HCT116 (cell line): ENCODE data around the gene ADGRL3. TPM values are rescaled to one million over a fixed set of nuclear protein-coding genes. Genes with fewer than 3 reads are reported as not detected.

Source experiments
- ATAC-seq: fragments of 200-7000 bp; cut with Tn5 transposase; 2 replicates; pipeline ENCODE4 v1.9.1; 2020; ENCODE audit warnings: mild to moderate bottlenecking, moderate library complexity
- BruUV-seq: library from RNA; stranded (reverse); fragments of 400-500 nt; replicated peaks from 2 replicates; lab custom pipeline; 2021; lab: Mats Ljungman, UMichigan
- CTCF ChIA-PET: fragments of 300-600 bp; sonication (Branson Sonifier 250); formaldehyde crosslinking; loops from one replicate; lab custom pipeline; 2021; ENCODE audit warnings: antibody characterized with exemption; lab: Charles Lee
- POLR2A ChIA-PET: fragments of 300-600, 350-600 bp; sonication (Branson Sonifier 250); formaldehyde crosslinking; loops from one replicate; lab custom pipeline; 2021; ENCODE audit warnings: antibody characterized with exemption; lab: Charles Lee
- RAD21 ChIA-PET, 2 experiments: fragments of 300-600 bp; sonication (Branson Sonifier 250); formaldehyde crosslinking; loops; one replicate each; lab custom pipeline; 2023; ENCODE audit warnings: low total read pairs in 2 of 2; ENCODE audit not compliant: uncharacterized antibody in 2 of 2, unreplicated experiment in 2 of 2, low non-redundant PET in 1 of 2; lab: Charles Lee
- DNase-seq: peaks from one replicate; pipeline ENCODE4 v3.0.0-alpha.2; 2010; ENCODE audit warnings: low read depth, low spot score
- H2AFZ ChIP-seq: fragments of 200-600 bp; shearing (Covaris generic), sonication (generic); 2 replicates; pipeline ENCODE4 v1.6.1; 2017; ENCODE audit warnings: low read depth, mixed run types, mixed read lengths, antibody characterized with exemption, low read length; ENCODE audit not compliant: poor library complexity, severe bottlenecking
- H3K27ac ChIP-seq: 2 replicates; pipeline ENCODE4 v1.5.1; 2012; ENCODE audit warnings: low read depth, low read length
- H3K27me3 ChIP-seq: fragments of 200-600 bp; sonication (generic); 2 replicates; pipeline ENCODE4 v1.6.1; 2016; ENCODE audit warnings: mixed run types, low read length, mixed read lengths; ENCODE audit not compliant: insufficient read depth
- H3K36me3 ChIP-seq, 2 experiments: fragments of 200-500 bp in 1 of 2; fragments of 200-600 bp in 1 of 2; sonication (Bioruptor generic) in 1 of 2; sonication (generic) in 1 of 2; 2 replicates each; pipeline versions ENCODE4 v1.5.1 to v1.6.1; 2014 to 2016; ENCODE audit warnings: low read length in 2 of 2, inconsistent platforms in 1 of 2, mixed read lengths in 1 of 2, mixed run types in 1 of 2; ENCODE audit not compliant: insufficient read depth in 2 of 2, control insufficient read depth in 1 of 2
- H3K4me1 ChIP-seq, 2 experiments: fragments of 200-600 bp in 1 of 2; sonication (generic) in 1 of 2; 2 replicates each; pipeline versions ENCODE4 v1.5.1 to v1.6.1; 2012 to 2017; ENCODE audit warnings: low read length in 2 of 2, inconsistent platforms in 1 of 2, mild to moderate bottlenecking in 1 of 2, mixed read lengths in 1 of 2, mixed run types in 1 of 2, moderate library complexity in 1 of 2; ENCODE audit not compliant: insufficient read depth in 2 of 2, control insufficient read depth in 1 of 2
- H3K4me2 ChIP-seq: fragments of 200-600 bp; sonication (generic); 2 replicates; pipeline ENCODE4 v1.6.1; 2017; ENCODE audit warnings: mixed run types, low read length, mixed read lengths
- H3K4me3 ChIP-seq, 2 experiments: fragments of 200-600 bp in 1 of 2; sonication (generic) in 1 of 2; replicated peaks in 1 of 2; 2 replicates each; pipeline ENCODE4 v1.5.1; 2011 to 2016; ENCODE audit warnings: low read length in 2 of 2, control low read depth in 1 of 2, low read depth in 1 of 2, mild to moderate bottlenecking in 1 of 2, mixed read lengths in 1 of 2, mixed run types in 1 of 2
- H3K79me2 ChIP-seq: fragments of 200-600 bp; sonication (generic); 2 replicates; pipeline ENCODE4 v1.6.1; 2017; ENCODE audit warnings: mild to moderate bottlenecking, mixed run types, low read length, moderate library complexity, mixed read lengths; ENCODE audit not compliant: insufficient read depth
- H3K9ac ChIP-seq: fragments of 200-600 bp; sonication (generic); 2 replicates; pipeline ENCODE4 v1.6.1; 2016; ENCODE audit warnings: low read length, mixed read lengths
- H3K9me2 ChIP-seq: fragments of 200-600 bp; sonication (generic), shearing (Covaris generic); 2 replicates; pipeline ENCODE4 v1.6.1; 2017; ENCODE audit warnings: mixed run types, mild to moderate bottlenecking, moderate library complexity; ENCODE audit not compliant: insufficient read depth
- H3K9me3 ChIP-seq, 2 experiments: fragments of 200-500 bp in 1 of 2; fragments of 200-600 bp in 1 of 2; sonication (Bioruptor generic) in 1 of 2; sonication (generic) in 1 of 2; 2 replicates each; pipeline ENCODE4 v1.6.1; 2014 to 2017; ENCODE audit warnings: low read length in 2 of 2, mixed read lengths in 2 of 2, inconsistent platforms in 1 of 2, low read depth in 1 of 2, mild to moderate bottlenecking in 1 of 2, mixed run types in 1 of 2, moderate library complexity in 1 of 2; ENCODE audit not compliant: control insufficient read depth in 1 of 2, insufficient read depth in 1 of 2
- H4K20me1 ChIP-seq: fragments of 200-600 bp; sonication (generic), shearing (Covaris generic); 2 replicates; pipeline ENCODE4 v1.6.1; 2017; ENCODE audit warnings: mixed run types, mild to moderate bottlenecking, moderate library complexity; ENCODE audit not compliant: insufficient read depth
- ATF3 ChIP-seq: IDR thresholded peaks from 2 replicates; pipeline ENCODE4 v1.6.1; 2012
- CEBPB ChIP-seq: IDR thresholded peaks from 2 replicates; pipeline ENCODE4 v1.6.1; 2012; ENCODE audit warnings: low read depth
- CTCF ChIP-seq, 3 experiments: fragments of 200-600 bp in 1 of 3; sonication (generic) in 1 of 3; IDR thresholded peaks in 2 of 3; conservative IDR thresholded peaks in 1 of 3; 2 replicates each; pipeline ENCODE4 v1.5.1; 2012 to 2017; ENCODE audit warnings: low read depth in 2 of 3, low read length in 2 of 3, antibody characterized with exemption in 1 of 3, borderline replicate concordance in 1 of 3, control low read depth in 1 of 3, mild to moderate bottlenecking in 1 of 3, mixed read lengths in 1 of 3, mixed run types in 1 of 3, moderate library complexity in 1 of 3; ENCODE audit not compliant: insufficient read depth in 1 of 3
- EGR1 ChIP-seq: IDR thresholded peaks from 2 replicates; pipeline ENCODE4 v1.6.1; 2012; ENCODE audit warnings: low read depth
- EZH2 ChIP-seq: fragments of 200-600 bp; sonication (generic); IDR thresholded peaks from 2 replicates; pipeline ENCODE4 v1.6.1; 2017; ENCODE audit warnings: antibody characterized with exemption, mixed run types
- FOSL1 ChIP-seq: IDR thresholded peaks from 2 replicates; pipeline ENCODE4 v1.6.1; 2012; ENCODE audit warnings: low read depth
- JUND ChIP-seq: IDR thresholded peaks from 2 replicates; pipeline ENCODE4 v1.6.1; 2012
- POLR2A ChIP-seq: IDR thresholded peaks from 2 replicates; pipeline ENCODE4 v1.7.0; 2011; ENCODE audit warnings: borderline replicate concordance; ENCODE audit not compliant: insufficient read depth, insufficient read length; ENCODE audit errors: extremely low read depth
- POLR2AphosphoS5 ChIP-seq: IDR thresholded peaks from 2 replicates; pipeline ENCODE4 v1.6.1; 2011; ENCODE audit warnings: mild to moderate bottlenecking, low read depth, low read length, moderate library complexity
- RAD21 ChIP-seq: IDR thresholded peaks from 2 replicates; pipeline ENCODE4 v1.6.1; 2012; ENCODE audit warnings: low read depth, mild to moderate bottlenecking
- SP1 ChIP-seq: IDR thresholded peaks from 2 replicates; pipeline ENCODE4 v1.6.1; 2012; ENCODE audit warnings: low read depth
- ZBTB33 ChIP-seq: IDR thresholded peaks from 2 replicates; pipeline ENCODE4 v1.6.1; 2011; ENCODE audit warnings: mild to moderate bottlenecking, low read length, moderate library complexity; ENCODE audit not compliant: insufficient replicate concordance; ENCODE audit errors: extremely low read depth
- ZFX ChIP-seq: fragments of 450-650 bp; IDR thresholded peaks from 2 replicates; pipeline ENCODE4 v1.6.1; 2017
- ZNF274 ChIP-seq: fragments of 200-500 bp; sonication (Bioruptor generic); IDR thresholded peaks from 2 replicates; pipeline ENCODE4 v1.6.1; 2014; ENCODE audit warnings: mild to moderate bottlenecking, low read depth, low read length, inconsistent platforms
- intact Hi-C: fragments of 100-400 bp; cut with micrococcal nuclease; formaldehyde crosslinking; loops from 2 replicates; pipeline ENCODE4 v1.10.0; 2022
- total RNA-seq: library from RNA; stranded (reverse); gene quantifications from one replicate; pipeline ENCODE4 v1.2.1, GENCODE V29; 2021; ENCODE audit not compliant: unreplicated experiment

ADGRL3 gene
- total RNA-seq, 1 experiment from 2014 or later, result not detected

- TF ChIP-seq CEBPB, result no peak
- TF ChIP-seq EGR1, result no peak
- no peak for TF ChIP-seq POLR2AphosphoS5
- no peak for TF ChIP-seq RAD21
- TF ChIP-seq, all 23 proteins: peak for 0
Measured at GRCh38 chr4:61923179-61923578, 723.1 kb downstream of the ADGRL3 start (continued).

- no peak overlapping the region for H3K9ac ChIP-seq
- no peak overlapping the region for H2AFZ ChIP-seq
- no peaks in the 10 kb centered on the region for H3K9me2 ChIP-seq
- H3K27ac ChIP-seq, result no peak overlapping the region
- CTCF ChIA-PET, result no interaction called here
- H3K36me3 ChIP-seq, result no peaks in the 10 kb centered on the region
- RAD21 ChIA-PET, result no interaction called here
- ATAC-seq, result no peak
- no peaks in the 10 kb centered on the region for H3K79me2 ChIP-seq
- no peak overlapping the region for H3K4me2 ChIP-seq
- no peak for TF ChIP-seq FOSL1
- TF ChIP-seq CTCF (IDR thresholded peaks at IDR 0.05 in 2 of 3, conservative IDR thresholded peaks at IDR 0.05 in 1 of 3; ENCODE audit: borderline replicate concordance in 1 of 3, insufficient read depth in 1 of 3, low read depth in 2 of 3, low read length in 2 of 3), result no peak
- no peak for TF ChIP-seq ZNF274
- TF ChIP-seq POLR2A, result no peak
- no peak for TF ChIP-seq SP1
- TF ChIP-seq CEBPB, result no peak
- TF ChIP-seq EZH2, result no peak
- no peak for TF ChIP-seq ATF3
- no peak for TF ChIP-seq ZBTB33
- TF ChIP-seq JUND, result no peak
- no peak for TF ChIP-seq ZFX
- TF ChIP-seq, all 23 proteins: peak for 0
- Histone ChIP-seq H3K9me3 (peaks cover 13 to 25% of the 10 kb centered on the region in 2 experiments; a peak in 3 of 4 replicates), H3K27me3 (no peaks in the 10 kb centered on the region), H3K4me1 (no peaks in the 10 kb centered on the region), H3K4me3 (no peak overlapping the region), H4K20me1 (no peaks in the 10 kb centered on the region)
- intact Hi-C loops, result no loop called here
- no TSS peak for BruUV-seq
- POLR2A ChIA-PET, result no interaction called here
- no peak for DNase-seq
Measured at GRCh38 chr4:61924131-61924530, 724.0 kb downstream of the ADGRL3 start.
